Adrenal gland (tissue), 5 donors: Measurements from ENCODE around the gene MAP3K19.

Experiments used
- CTCF ChIP-seq, 6 experiments: fragments of 450-650 bp in 4 of 6; fragments of 200-600 bp in 2 of 6; sonication (generic) in 1 of 6; IDR thresholded peaks; 1 replicate in 5 of 6; 2 replicates in 1 of 6; pipeline versions ENCODE4 v1.5.1 to v1.8.0; 2016 to 2021; ENCODE audit warnings: antibody characterized with exemption in 6 of 6, mild to moderate bottlenecking in 2 of 6, moderate library complexity in 1 of 6
- POLR2A ChIP-seq, 2 donors: fragments of 450-650 bp; IDR thresholded peaks; one replicate each; pipeline ENCODE4 v1.6.1; 2017; ENCODE audit warnings: antibody characterized with exemption in 2 of 2, mild to moderate bottlenecking in 2 of 2, moderate library complexity in 1 of 2
- donor health status: DM: no; HTN: no; CAD: no.

DNA sequence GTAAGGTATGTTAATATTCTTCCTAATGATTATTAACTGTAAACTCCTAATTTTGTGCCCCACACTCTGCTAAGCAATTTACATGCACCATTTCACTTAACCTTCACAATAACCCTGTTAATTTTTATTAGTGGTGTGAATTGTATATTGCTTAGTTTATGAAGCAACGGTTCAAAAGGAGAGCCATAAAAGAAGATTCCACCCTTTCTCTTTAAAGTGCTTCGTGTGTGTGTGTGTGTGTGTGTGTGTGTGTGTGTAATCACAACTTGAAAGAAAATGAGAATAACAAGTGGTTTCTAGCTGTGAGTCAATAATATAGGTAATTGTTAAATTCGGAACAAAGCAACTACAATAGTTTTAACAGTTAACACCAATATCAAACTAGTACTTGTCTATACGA is 68.0 kb downstream of the MAP3K19 start:
- no peak for TF ChIP-seq CTCF (IDR thresholded peaks at IDR 0.05)
- no peak for TF ChIP-seq POLR2A (IDR thresholded peaks at IDR 0.05)
